Ovary (tissue), 9 donors: ENCODE results near the gene MIGA1. TPM values are rescaled to one million over a fixed set of nuclear protein-coding genes. Genes with fewer than 3 reads are reported as not detected.

Source experiments
- DNase-seq, 5 donors: peaks; one replicate each; pipeline ENCODE4 v3.0.0-alpha.2; 2019 to 2020
- H3K27ac ChIP-seq, 2 donors: fragments of 200-600 bp; one replicate each; pipeline versions ENCODE4 v1.5.1 to v1.8.0; 2019 to 2022
- H3K27me3 ChIP-seq: fragments of 200-600 bp; one replicate; pipeline ENCODE4 v1.8.0; 2022
- H3K36me3 ChIP-seq: fragments of 200-600 bp; sonication (generic); one replicate; pipeline ENCODE4 v1.5.1; 2019
- H3K4me1 ChIP-seq: one replicate; pipeline ENCODE4 v1.8.1; 2013; ENCODE audit warnings: mild to moderate bottlenecking, moderate library complexity; ENCODE audit not compliant: insufficient read depth
- H3K4me3 ChIP-seq: fragments of 200-600 bp; sonication (generic); one replicate; pipeline ENCODE4 v1.5.1; 2017
- H3K9me3 ChIP-seq, 2 donors: fragments of 200-600 bp in 1 of 2; sonication (generic) in 1 of 2; one replicate each; pipeline versions ENCODE4 v1.5.1 to v1.8.1; 2013 to 2019; ENCODE audit warnings: mild to moderate bottlenecking in 1 of 2, moderate library complexity in 1 of 2
- EP300 ChIP-seq: sonication (generic); formaldehyde crosslinking; IDR thresholded peaks from one replicate; pipeline ENCODE4 v1.6.1; 2017; ENCODE audit warnings: antibody characterized with exemption
- POLR2A ChIP-seq: fragments of 450-650 bp; IDR thresholded peaks from one replicate; pipeline ENCODE4 v1.6.1; 2017; ENCODE audit warnings: antibody characterized with exemption, mild to moderate bottlenecking, moderate library complexity
- WGBS, 3 donors: extraction: QIAGEN DNeasy Blood & Tissue Kit in 1 of 3; methylation state at CpG; one replicate each; pipeline versions ENCODE4 v1.1.5 to v1.1.7; 2013 to 2017; 5-methylcytosine and 5-hydroxymethylcytosine counted together
- intact Hi-C, 4 donors: fragments of 100-400 bp; cut with DNase I; formaldehyde crosslinking; loops; one replicate each; pipeline versions ENCODE4 v1.11.0 to v1.15.1; 2022 to 2023
- polyA plus RNA-seq, 2 donors: library from polyadenylated mRNA; stranded (reverse); fragments of 200-250 nt in 1 of 2; fragments of 350-450 nt in 1 of 2; fragmentation: Illumina TruSeq in 1 of 2; extraction: RNeasy Lipid Tissue Mini Kit (QIAGEN cat#74804) in 1 of 2; gene quantifications; one replicate each; pipeline ENCODE4 v1.2.3, GENCODE V29; 2013 to 2014
- total RNA-seq, 7 donors: library from RNA; depleted of rRNA in 2 of 7; stranded (reverse); fragments of >200 nt in 2 of 7; fragmentation: NEBNext Ultra II Directional in 3 of 7; extraction: Animal tissue kit (Norgen Biotek cat#: 25700) in 3 of 7; gene quantifications; one replicate each; pipeline versions ENCODE4 v1.1.0 to v1.2.4, GENCODE V29; 2016 to 2023
- TF ChIP-seq, protein P1 (sequence below), 3 donors: fragments of 450-650 bp in 2 of 3; fragments of 200-600 bp in 1 of 3; IDR thresholded peaks; one replicate each; pipeline versions ENCODE4 v1.5.1 to v1.8.0; 2016 to 2022; ENCODE audit warnings: antibody characterized with exemption in 3 of 3, mild to moderate bottlenecking in 1 of 3
- donor health status: DM: no; HTN: no; CAD: no; lungs with moderate emphysema.
- donor health status: DM: no; HTN: no; CAD: no.
- donor health status: Bipolar disorder and iron deficiency.
- donor health status: DM: yes; HTN: yes; CAD: no.
- donor health status: DM: no; HTN: no; CAD: no.
- donor health status: DM: yes; HTN: yes; CAD: no.

MIGA1 gene
- total and polyA plus RNA-seq, 9 donors, result 6.5 to 24.0 (median 18.2) TPM

DNA sequence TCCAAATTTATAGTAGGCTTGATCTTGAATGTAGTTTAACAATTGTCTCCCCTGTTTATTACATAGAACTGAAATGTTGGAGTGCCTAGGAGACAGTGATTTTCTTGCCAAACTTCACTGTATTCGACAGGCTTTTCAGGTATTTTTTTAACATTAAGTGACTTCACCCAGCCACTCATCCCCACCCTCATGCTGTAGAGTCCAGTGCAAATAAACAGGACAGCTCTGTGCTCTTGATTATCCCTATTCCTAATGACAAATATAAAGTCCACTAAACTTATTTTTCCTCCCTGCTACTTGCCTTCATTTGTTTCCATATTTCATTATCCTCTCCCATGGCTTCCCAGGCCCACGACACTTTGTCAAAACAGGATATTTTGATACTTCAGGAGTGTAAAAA is 79.8 kb downstream of the MIGA1 start:
- H3K27ac ChIP-seq, result no peak overlapping the region
- WGBS, 3 donors, result 80 to 86% (median 82%) methylated on average over 2 of the region's 2 CpGs
- no peak overlapping the region for H3K4me3 ChIP-seq
- H3K9me3 ChIP-seq, result no peaks in the 10 kb centered on the region
- no peak for TF ChIP-seq EP300
- TF ChIP-seq, protein P1, sequence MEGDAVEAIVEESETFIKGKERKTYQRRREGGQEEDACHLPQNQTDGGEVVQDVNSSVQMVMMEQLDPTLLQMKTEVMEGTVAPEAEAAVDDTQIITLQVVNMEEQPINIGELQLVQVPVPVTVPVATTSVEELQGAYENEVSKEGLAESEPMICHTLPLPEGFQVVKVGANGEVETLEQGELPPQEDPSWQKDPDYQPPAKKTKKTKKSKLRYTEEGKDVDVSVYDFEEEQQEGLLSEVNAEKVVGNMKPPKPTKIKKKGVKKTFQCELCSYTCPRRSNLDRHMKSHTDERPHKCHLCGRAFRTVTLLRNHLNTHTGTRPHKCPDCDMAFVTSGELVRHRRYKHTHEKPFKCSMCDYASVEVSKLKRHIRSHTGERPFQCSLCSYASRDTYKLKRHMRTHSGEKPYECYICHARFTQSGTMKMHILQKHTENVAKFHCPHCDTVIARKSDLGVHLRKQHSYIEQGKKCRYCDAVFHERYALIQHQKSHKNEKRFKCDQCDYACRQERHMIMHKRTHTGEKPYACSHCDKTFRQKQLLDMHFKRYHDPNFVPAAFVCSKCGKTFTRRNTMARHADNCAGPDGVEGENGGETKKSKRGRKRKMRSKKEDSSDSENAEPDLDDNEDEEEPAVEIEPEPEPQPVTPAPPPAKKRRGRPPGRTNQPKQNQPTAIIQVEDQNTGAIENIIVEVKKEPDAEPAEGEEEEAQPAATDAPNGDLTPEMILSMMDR (IDR thresholded peaks at IDR 0.05), result no peak
- TF ChIP-seq POLR2A, result no peak
- peaks cover 1% of the 10 kb centered on the region for H3K4me1 ChIP-seq
- no peaks in the 10 kb centered on the region for H3K36me3 ChIP-seq
- intact Hi-C loops, result no loop called here
- no peaks in the 10 kb centered on the region for H3K27me3 ChIP-seq
- DNase-seq, result no peak

DNA sequence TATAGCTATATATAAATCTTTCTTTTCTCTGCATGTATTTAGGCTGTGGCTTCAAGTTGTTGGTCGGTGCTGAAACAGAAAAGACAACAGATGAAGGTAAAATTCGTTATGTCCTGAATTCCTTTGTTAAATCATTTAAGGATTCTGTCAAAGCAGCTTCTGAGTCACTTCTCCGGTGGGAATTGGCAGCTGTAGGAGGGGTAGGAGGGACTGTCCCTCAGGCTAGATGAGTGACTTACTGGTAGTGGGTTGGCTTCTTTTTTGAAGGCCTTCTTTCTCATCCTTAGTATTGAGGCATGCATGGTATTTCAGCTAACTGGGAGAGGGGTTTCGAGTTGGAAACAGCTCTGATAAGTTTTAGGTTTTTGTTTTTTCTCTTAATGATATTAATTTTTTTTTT is 86.8 kb downstream of the MIGA1 start:
- H3K9me3 ChIP-seq, result no peaks in the 10 kb centered on the region
- H3K36me3 ChIP-seq, result no peaks in the 10 kb centered on the region
- 86 to 90% (median 88%) methylated on average over 4 of the region's 4 CpGs for WGBS, 3 donors
- H3K27ac ChIP-seq, result no peak overlapping the region
- no peaks in the 10 kb centered on the region for H3K27me3 ChIP-seq
- no peak for DNase-seq
- TF ChIP-seq EP300 (no peak), POLR2A (no peak)
- TF ChIP-seq, protein P1 (IDR thresholded peaks at IDR 0.05), result no peak
- intact Hi-C loops, result no loop called here
- H3K4me3 ChIP-seq, result no peak overlapping the region
- no peaks in the 10 kb centered on the region for H3K4me1 ChIP-seq

DNA sequence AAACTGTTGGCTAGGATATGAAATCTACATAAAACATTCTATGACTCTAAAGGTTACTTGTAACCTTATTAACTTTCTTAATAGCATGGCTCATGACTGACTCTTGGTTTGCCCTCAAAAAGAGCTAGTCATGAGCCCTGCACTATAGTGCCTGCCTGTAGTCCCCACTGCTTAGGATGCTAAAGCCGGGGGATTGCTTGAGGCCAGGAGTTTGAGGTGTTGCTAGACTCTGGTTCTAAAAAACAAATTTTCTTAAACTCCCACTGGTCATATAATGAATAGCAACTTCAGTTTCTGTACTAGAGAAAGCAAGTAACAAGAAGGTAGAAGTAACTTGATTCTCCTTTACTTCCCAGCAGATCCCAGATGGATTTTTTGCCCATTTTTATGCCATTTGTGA is 93.2 kb downstream of the MIGA1 start:
- intact Hi-C loops, result no loop called here
- no peak overlapping the region for H3K4me3 ChIP-seq
- H3K4me1 ChIP-seq, result no peaks in the 10 kb centered on the region
- 91 to 93% (median 93%) methylated on average over 1 of the region's 1 CpG for WGBS, 3 donors
- no peak overlapping the region for H3K27ac ChIP-seq
- no peaks in the 10 kb centered on the region for H3K27me3 ChIP-seq
- H3K9me3 ChIP-seq, result no peaks in the 10 kb centered on the region
- no peaks in the 10 kb centered on the region for H3K36me3 ChIP-seq
- no peak for DNase-seq
- TF ChIP-seq POLR2A (no peak), EP300 (no peak)
- TF ChIP-seq, protein P1 (IDR thresholded peaks at IDR 0.05), result no peak

DNA sequence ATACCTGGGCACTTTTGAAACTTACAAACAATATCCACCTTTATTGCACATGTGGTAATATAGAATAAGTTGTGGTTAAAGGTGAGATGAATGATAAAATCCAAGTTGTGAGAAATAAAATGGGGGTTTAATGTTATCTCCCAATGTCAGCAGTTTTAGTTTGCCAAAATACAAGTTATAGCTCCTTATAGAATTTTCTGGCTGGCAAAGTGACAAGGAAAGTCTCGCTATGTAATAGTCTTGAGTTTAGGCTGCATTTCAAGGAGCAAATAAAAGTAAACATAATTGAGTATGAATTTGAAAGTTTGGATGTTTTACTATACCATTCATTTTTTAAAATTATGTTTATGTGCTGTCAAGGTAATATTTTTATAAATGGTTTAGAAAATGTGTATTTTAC is 94.0 kb downstream of the MIGA1 start:
- Histone ChIP-seq H3K27ac (no peak overlapping the region), H3K36me3 (no peaks in the 10 kb centered on the region), H3K4me1 (no peaks in the 10 kb centered on the region), H3K27me3 (no peaks in the 10 kb centered on the region), H3K4me3 (no peak overlapping the region), H3K9me3 (no peaks in the 10 kb centered on the region)
- WGBS, 3 donors, result 92 to 100% (median 96%) methylated on average over 1 of the region's 1 CpG
- intact Hi-C loops, result no loop called here
- TF ChIP-seq, protein P1 (IDR thresholded peaks at IDR 0.05), result no peak
- TF ChIP-seq POLR2A, result no peak
- no peak for TF ChIP-seq EP300
- DNase-seq, result no peak
